ENCODE data around the gene GPR176.

The GPR176 gene

DNA sequence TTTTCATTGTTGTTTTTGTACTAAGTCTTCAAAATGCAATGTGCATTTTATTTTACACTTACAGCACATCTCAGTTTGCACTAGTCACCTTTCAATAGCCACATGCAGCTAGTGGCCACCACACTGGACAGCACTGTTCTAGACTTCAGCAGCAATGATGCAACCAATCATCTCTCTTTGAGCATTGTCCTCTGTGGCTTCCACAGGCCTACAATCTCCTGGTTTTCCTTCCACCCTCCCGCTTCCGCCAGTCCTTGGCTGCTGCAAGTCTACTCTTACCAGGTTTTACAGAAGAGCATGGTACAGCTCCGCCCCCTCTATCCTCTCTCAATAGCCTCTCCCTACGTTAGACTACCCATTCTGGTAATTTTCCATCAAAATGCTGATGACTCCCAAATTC is 112.3 kb downstream of the GPR176 start:
- Mint-ChIP-seq H3K4me3 (no peak overlapping the region), H3K9me3 (no peaks in the 10 kb centered on the region), H3K4me1 (no peaks in the 10 kb centered on the region), H3K27ac (ENCODE audit: low read depth) (no peak overlapping the region), H3K27me3 (peaks cover 42% of the 10 kb centered on the region), H3K36me3 (ENCODE audit: insufficient read depth) (no peaks in the 10 kb centered on the region)
- ATAC-seq (replicated peaks; ENCODE audit: extremely low read depth, poor library complexity, severe bottlenecking) (no peak), DNase-seq (ENCODE audit: low spot score in 2 of 2) (no peak)

DNA sequence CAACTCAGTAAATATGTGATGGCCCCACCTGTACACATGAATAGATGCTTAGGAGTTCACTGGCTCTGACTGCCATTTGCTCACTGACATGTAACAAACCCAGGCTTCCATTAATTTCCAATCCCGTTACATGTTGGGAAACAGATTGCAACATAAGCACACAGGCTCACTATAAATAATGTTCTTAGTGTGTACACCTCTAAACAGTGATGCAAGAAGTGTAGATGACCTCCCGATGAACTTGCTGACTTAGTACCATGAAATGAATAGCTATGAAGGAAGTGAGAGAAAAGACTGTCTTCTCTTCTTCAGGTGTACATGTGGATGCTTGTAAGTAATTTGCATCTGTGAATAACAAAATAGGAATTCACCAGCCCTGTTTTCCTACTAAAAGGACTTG is 116.0 kb downstream of the GPR176 start:
- no peak for DNase-seq (ENCODE audit: low spot score in 2 of 2)
- H3K9me3 Mint-ChIP-seq: no peaks in the 10 kb centered on the region
- ATAC-seq (replicated peaks; ENCODE audit: extremely low read depth, poor library complexity, severe bottlenecking): no peak
- no peaks in the 10 kb centered on the region for H3K4me1 Mint-ChIP-seq
- H3K27me3 Mint-ChIP-seq: peaks cover 73% of the 10 kb centered on the region
- no peak overlapping the region for H3K4me3 Mint-ChIP-seq
- H3K27ac Mint-ChIP-seq (ENCODE audit: low read depth): no peak overlapping the region
- H3K36me3 Mint-ChIP-seq (ENCODE audit: insufficient read depth): no peaks in the 10 kb centered on the region

DNA sequence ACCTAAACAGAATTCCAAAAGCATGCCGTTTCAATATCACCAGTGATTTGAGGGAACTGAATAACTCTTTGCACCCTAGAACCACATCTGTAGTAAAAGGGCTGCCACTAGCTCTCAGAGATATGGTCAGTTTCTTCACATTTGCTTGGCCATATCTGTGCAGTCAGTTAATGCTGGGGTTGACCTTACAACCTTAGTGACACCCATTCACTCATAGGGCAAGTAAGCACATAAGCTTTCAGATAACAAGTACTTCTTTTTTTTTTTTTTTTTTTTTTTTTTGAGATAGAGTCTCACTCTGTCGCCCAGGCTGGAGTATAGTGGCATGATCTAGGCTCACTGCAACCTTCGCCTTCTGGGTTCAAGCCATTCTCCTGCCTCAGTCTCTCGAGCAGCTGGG is 117.0 kb downstream of the GPR176 start:
- Mint-ChIP-seq H3K27ac (ENCODE audit: low read depth) (no peak overlapping the region), H3K9me3 (no peaks in the 10 kb centered on the region), H3K36me3 (ENCODE audit: insufficient read depth) (no peaks in the 10 kb centered on the region), H3K4me3 (no peak overlapping the region), H3K27me3 (peaks cover 73% of the 10 kb centered on the region), H3K4me1 (no peaks in the 10 kb centered on the region)
- ATAC-seq (replicated peaks; ENCODE audit: extremely low read depth, poor library complexity, severe bottlenecking): no peak
- no peak for DNase-seq (ENCODE audit: low spot score in 2 of 2)

DNA sequence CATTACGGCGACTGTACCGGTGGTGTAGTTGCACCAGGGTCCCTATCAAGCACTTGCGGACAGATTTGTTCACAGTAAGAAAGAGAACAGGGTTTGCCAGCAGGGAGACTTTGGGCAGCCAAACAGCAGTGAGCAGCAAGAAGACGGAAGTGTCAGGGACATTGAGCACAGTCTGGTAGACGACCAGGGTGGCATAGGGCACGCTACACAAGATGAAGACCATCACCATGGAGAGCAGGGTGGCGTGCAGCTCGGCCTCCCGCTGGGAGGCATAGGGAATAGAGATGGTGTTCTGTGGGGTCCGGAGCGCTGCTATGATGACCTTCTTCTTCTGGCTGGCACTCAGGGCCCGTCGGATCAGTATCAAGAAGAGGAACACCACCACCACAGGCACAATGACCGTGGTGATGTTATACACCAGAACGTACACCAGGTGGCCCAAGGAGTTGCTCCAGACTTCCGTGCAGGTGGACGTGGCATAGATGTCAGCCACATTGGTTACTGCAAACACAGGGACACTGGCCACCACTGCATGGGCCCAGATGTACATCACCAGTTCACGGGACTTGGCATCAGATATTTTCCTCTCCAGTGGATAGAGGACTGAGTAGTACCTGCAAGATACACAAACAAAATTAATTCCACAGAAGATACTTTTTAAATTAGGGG is 118.3 kb downstream of the GPR176 start:
- Mint-ChIP-seq H3K36me3 (ENCODE audit: insufficient read depth) (no peaks in the 10 kb centered on the region), H3K4me3 (no peak overlapping the region), H3K4me1 (no peaks in the 10 kb centered on the region), H3K9me3 (no peaks in the 10 kb centered on the region), H3K27ac (ENCODE audit: low read depth) (no peak overlapping the region), H3K27me3 (peaks cover 76% of the 10 kb centered on the region)
- no peak for ATAC-seq (replicated peaks; ENCODE audit: extremely low read depth, poor library complexity, severe bottlenecking)
- DNase-seq (ENCODE audit: low spot score in 2 of 2): no peak

DNA sequence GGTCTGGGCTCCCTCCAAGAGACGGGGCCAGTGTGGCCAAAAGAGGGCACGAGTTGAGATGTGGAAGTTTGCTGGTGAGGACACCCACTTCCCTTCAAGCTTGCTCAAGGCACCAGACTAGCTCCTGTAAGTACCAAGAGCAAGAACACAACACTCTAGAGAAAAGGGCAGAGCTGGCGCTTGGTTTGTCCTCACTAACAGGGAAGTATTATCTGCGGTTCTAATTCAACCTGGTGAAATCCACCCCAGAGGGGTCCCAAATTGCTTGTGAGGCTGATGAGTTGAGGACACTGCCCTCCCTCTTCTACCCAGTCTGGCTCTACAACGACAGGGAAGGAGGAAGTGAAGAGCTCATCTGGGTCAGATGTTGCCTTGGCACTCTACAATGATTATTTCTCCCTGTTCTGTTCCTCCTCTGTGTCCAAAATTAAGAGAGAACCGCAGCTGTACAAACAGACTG is 120.5 kb downstream of the GPR176 start:
- DNase-seq (ENCODE audit: low spot score in 2 of 2) (no peak), ATAC-seq (replicated peaks; ENCODE audit: extremely low read depth, poor library complexity, severe bottlenecking) (no peak)
- no peaks in the 10 kb centered on the region for H3K36me3 Mint-ChIP-seq (ENCODE audit: insufficient read depth)
- no peaks in the 10 kb centered on the region for H3K4me1 Mint-ChIP-seq
- no peaks in the 10 kb centered on the region for H3K9me3 Mint-ChIP-seq
- H3K27ac Mint-ChIP-seq (ENCODE audit: low read depth): no peak overlapping the region
- H3K4me3 Mint-ChIP-seq: no peak overlapping the region
- H3K27me3 Mint-ChIP-seq: peaks cover 94% of the 10 kb centered on the region

DNA sequence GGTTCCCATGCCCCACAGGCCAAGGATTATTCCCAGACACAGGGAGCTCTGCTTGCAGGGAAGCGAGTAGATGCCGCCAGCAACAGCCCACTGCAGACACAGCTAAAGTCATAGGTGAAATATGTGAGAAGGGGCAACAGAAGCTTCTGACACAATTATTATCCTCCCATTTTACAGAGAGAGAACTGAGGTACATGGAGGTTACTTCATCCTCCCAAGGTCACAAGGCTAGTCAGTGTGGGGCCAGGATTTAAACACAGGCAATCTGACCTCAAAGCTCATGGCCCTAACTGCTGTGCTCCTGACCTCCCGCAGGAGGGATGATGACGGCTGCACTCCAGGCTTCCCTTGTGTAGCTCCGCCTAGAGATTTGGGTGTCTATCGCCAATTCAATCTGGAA is 121.7 kb downstream of the GPR176 start:
- DNase-seq (ENCODE audit: low spot score in 2 of 2) (no peak), ATAC-seq (replicated peaks; ENCODE audit: extremely low read depth, poor library complexity, severe bottlenecking) (no peak)
- H3K36me3 Mint-ChIP-seq (ENCODE audit: insufficient read depth): no peaks in the 10 kb centered on the region
- peaks cover 97% of the 10 kb centered on the region for H3K27me3 Mint-ChIP-seq
- no peak overlapping the region for H3K27ac Mint-ChIP-seq (ENCODE audit: low read depth)
- no peaks in the 10 kb centered on the region for H3K4me1 Mint-ChIP-seq
- no peaks in the 10 kb centered on the region for H3K9me3 Mint-ChIP-seq
- no peak overlapping the region for H3K4me3 Mint-ChIP-seq

DNA sequence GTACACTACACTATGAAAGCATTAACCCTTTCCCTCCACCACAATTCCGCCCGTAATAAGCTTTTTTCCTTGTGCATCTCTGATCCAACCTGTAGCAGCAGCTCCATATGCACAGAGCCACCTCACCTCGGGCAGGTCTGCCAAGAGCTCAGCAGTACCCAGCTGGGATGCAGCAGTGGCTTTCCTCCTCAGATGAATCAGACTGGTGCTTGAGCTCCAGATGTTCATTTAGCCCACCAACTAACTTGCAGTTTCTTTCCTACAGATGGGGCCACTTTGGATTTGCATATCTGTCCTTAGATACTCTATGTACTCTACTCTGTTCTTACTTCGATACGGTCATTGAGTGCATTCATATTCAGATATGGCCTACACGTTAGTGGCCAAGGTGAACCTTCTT is 122.7 kb downstream of the GPR176 start:
- DNase-seq (ENCODE audit: low spot score in 2 of 2) (no peak), ATAC-seq (replicated peaks; ENCODE audit: extremely low read depth, poor library complexity, severe bottlenecking) (no peak)
- H3K27me3 Mint-ChIP-seq: peaks cover 87% of the 10 kb centered on the region
- H3K4me3 Mint-ChIP-seq: no peak overlapping the region
- no peaks in the 10 kb centered on the region for H3K36me3 Mint-ChIP-seq (ENCODE audit: insufficient read depth)
- no peaks in the 10 kb centered on the region for H3K4me1 Mint-ChIP-seq
- H3K9me3 Mint-ChIP-seq: no peaks in the 10 kb centered on the region
- H3K27ac Mint-ChIP-seq (ENCODE audit: low read depth): no peak overlapping the region

DNA sequence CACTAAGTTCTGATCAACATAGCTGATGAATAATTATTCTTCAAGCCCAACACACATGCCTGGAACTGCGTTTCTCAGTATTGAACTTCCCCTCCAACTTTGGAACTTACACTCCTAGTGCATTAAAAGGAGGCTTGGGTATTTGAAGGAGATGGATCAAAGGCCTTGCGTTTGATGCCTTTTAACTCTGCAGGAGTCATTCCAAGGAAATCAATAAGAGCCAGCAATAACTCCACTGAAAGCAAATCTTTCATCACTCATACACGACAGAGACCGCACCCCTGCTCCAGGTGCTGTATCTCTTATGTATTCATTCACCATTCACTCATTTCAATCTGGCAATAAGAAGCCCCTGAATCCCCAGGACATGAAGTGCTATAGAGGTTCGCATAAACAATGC is 123.5 kb downstream of the GPR176 start:
- Mint-ChIP-seq H3K4me3 (no peak overlapping the region), H3K27me3 (peaks cover 79% of the 10 kb centered on the region), H3K9me3 (no peaks in the 10 kb centered on the region), H3K27ac (ENCODE audit: low read depth) (no peak overlapping the region), H3K36me3 (ENCODE audit: insufficient read depth) (no peaks in the 10 kb centered on the region), H3K4me1 (no peaks in the 10 kb centered on the region)
- no peak for ATAC-seq (replicated peaks; ENCODE audit: extremely low read depth, poor library complexity, severe bottlenecking)
- DNase-seq (ENCODE audit: low spot score in 2 of 2): no peak

DNA sequence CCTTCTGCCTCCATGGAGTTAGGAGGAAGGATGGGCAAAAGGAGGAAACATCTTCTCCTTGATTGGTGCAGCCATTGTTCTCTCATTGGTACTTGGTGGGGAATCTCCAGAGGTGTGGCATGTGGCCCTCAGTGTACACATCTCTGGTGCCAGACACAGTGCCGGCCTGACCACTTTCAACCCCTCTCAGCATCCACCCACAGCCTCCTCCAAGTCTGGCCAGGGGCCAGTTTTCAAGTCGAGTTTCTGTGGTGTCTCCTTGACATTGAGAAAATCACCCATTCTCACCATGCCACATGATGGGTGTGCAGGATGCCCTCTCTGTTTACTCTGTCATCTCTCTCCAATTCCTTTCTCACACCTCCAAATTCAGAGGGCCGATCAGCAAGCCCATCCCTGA is 124.6 kb downstream of the GPR176 start:
- no peaks in the 10 kb centered on the region for H3K36me3 Mint-ChIP-seq (ENCODE audit: insufficient read depth)
- H3K27ac Mint-ChIP-seq (ENCODE audit: low read depth): no peak overlapping the region
- H3K27me3 Mint-ChIP-seq: peaks cover 68% of the 10 kb centered on the region
- ATAC-seq (replicated peaks; ENCODE audit: extremely low read depth, poor library complexity, severe bottlenecking): no peak
- H3K9me3 Mint-ChIP-seq: no peaks in the 10 kb centered on the region
- H3K4me3 Mint-ChIP-seq: no peak overlapping the region
- no peak for DNase-seq (ENCODE audit: low spot score in 2 of 2)
- no peaks in the 10 kb centered on the region for H3K4me1 Mint-ChIP-seq

DNA sequence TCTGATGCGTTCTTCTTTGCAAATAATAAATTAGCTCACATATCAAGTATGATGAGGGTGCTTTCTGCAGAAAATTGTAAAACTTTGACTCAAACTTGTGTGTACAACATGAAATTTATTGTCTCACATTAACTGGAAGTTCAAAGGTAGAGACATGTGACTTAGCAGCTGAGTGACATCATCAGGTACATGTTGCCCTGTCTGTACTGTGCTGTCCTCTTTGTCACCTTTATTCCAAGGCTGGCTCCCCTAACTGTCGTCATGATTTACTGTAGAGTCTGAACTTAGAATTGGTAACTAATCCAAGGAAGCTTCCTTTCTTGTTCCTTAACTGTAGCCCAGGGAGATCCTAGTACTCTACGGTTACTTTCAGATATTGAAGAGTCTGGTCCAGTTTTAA is 125.1 kb downstream of the GPR176 start:
- H3K36me3 Mint-ChIP-seq (ENCODE audit: insufficient read depth): no peaks in the 10 kb centered on the region
- H3K4me3 Mint-ChIP-seq: no peak overlapping the region
- H3K27me3 Mint-ChIP-seq: peaks cover 62% of the 10 kb centered on the region
- H3K4me1 Mint-ChIP-seq: no peaks in the 10 kb centered on the region
- DNase-seq (ENCODE audit: low spot score in 2 of 2) (no peak), ATAC-seq (replicated peaks; ENCODE audit: extremely low read depth, poor library complexity, severe bottlenecking) (no peak)
- no peak overlapping the region for H3K27ac Mint-ChIP-seq (ENCODE audit: low read depth)
- H3K9me3 Mint-ChIP-seq: no peaks in the 10 kb centered on the region

DNA sequence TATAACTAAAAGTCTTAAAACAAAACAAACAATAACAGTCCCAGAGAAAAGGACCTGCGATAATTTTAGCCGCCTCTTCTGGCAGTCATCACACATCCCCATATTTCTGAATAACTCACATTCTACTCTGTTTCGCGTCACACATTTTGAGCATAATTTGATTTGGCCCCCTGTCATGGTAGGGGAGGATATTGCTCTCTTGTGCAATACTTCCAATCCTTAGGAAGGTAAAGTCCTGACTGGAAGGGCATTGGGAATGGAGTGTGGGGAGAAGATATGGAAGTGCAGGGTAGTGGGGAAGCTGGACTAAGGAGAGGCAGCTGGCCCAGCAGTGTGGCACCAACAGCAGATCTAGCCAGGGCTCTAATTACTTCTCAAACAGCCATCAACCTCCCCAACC is 126.1 kb downstream of the GPR176 start:
- no peaks in the 10 kb centered on the region for H3K9me3 Mint-ChIP-seq

DNA sequence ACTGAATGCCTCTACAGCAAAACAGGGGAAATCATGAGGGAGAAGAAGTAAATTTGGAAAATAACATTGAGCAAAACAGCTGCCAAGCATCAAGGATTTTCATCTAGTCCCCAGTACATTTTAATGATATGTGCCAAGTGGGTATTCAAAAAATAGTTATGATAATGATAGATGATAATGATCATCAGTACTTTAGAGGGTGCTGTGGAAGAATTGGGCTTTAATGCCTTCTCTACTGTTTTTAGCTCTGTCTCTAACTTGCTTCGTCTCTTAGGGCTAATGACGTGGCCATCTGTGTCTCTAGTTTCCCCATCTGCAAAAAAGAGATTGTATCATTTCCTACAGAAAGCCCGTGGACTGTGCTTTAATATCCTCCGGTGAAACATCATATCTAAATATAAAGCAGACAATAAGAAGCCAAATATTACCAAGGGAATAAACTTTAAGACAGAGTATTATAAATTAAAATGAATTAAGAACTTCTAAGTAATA is 127.2 kb downstream of the GPR176 start:
- no peak overlapping the region for H3K27ac Mint-ChIP-seq (ENCODE audit: low read depth)
- no peak for DNase-seq (ENCODE audit: low spot score in 2 of 2)
- no peak for ATAC-seq (replicated peaks; ENCODE audit: extremely low read depth, poor library complexity, severe bottlenecking)
- H3K36me3 Mint-ChIP-seq (ENCODE audit: insufficient read depth): no peaks in the 10 kb centered on the region
- H3K27me3 Mint-ChIP-seq: peaks cover 42% of the 10 kb centered on the region
- H3K4me1 Mint-ChIP-seq: no peaks in the 10 kb centered on the region
- no peak overlapping the region for H3K4me3 Mint-ChIP-seq
- H3K9me3 Mint-ChIP-seq: no peaks in the 10 kb centered on the region

More for the DNA sequence above, 126.1 kb downstream of the GPR176 start:
- Mint-ChIP-seq H3K4me3 (no peak overlapping the region), H3K4me1 (no peaks in the 10 kb centered on the region), H3K36me3 (ENCODE audit: insufficient read depth) (no peaks in the 10 kb centered on the region), H3K27me3 (peaks cover 52% of the 10 kb centered on the region), H3K27ac (ENCODE audit: low read depth) (no peak overlapping the region)
- no peak for DNase-seq (ENCODE audit: low spot score in 2 of 2)
- no peak for ATAC-seq (replicated peaks; ENCODE audit: extremely low read depth, poor library complexity, severe bottlenecking)

DNA sequence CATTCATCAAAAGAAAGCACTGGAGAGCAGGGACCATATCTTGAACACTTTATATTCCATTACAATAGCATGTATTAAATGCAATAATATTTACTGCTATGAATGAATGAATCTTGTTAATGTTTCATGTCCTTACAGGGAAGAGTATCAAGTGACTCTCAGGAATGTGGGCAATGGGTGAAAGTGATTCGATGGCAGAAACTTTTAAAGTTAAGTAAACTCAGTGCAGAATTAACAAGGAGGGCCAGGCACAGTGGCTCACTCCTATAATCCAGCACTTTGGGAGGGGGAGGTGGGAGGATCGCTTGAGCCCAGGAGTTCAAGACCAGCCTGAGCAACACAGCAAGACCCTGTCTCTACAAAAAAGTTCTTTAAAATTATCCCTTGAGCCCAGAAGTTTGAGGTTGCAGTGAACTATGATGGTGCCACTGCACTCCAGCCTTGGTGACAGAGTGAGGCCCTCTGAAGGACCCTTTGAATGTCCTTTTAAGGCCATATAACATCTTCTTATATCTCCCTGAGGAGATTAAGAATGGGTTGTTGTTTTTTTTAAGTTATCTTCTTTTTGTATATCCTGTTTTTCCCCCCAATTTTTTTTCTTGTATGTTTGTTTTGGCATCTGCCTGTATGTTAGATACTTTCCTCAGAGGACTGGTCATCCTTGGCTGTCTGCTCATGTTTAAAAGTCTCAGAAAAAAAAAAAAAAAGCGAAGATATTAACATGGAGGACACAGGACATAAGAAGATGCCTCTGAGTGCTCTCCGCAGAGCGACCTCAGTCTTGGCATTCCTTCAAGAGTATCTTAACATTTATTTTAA is 127.8 kb downstream of the GPR176 start:
- ATAC-seq (replicated peaks; ENCODE audit: extremely low read depth, poor library complexity, severe bottlenecking): no peak
- no peak overlapping the region for H3K4me3 Mint-ChIP-seq
- H3K27ac Mint-ChIP-seq (ENCODE audit: low read depth): no peak overlapping the region
- no peaks in the 10 kb centered on the region for H3K9me3 Mint-ChIP-seq
- H3K27me3 Mint-ChIP-seq: peaks cover 35% of the 10 kb centered on the region
- DNase-seq (ENCODE audit: low spot score in 2 of 2): no peak
- H3K4me1 Mint-ChIP-seq: no peaks in the 10 kb centered on the region
- no peaks in the 10 kb centered on the region for H3K36me3 Mint-ChIP-seq (ENCODE audit: insufficient read depth)

Measured in central memory CD8-positive, alpha-beta T cell (primary cell).